Lower leg skin (tissue), 3 donors: ENCODE measurements around the gene SEMA3B.

ENCODE experiments used
- CTCF ChIP-seq, 3 donors: fragments of 450-650 bp; IDR thresholded peaks; one replicate each; pipeline ENCODE4 v1.5.1; 2016; ENCODE audit warnings: antibody characterized with exemption in 3 of 3, mild to moderate bottlenecking in 3 of 3, moderate library complexity in 2 of 3
- POLR2A ChIP-seq, 2 donors: fragments of 450-650 bp; IDR thresholded peaks; one replicate each; pipeline ENCODE4 v1.6.1; 2016 to 2017; ENCODE audit warnings: antibody characterized with exemption in 2 of 2, mild to moderate bottlenecking in 1 of 2, moderate library complexity in 1 of 2

DNA sequence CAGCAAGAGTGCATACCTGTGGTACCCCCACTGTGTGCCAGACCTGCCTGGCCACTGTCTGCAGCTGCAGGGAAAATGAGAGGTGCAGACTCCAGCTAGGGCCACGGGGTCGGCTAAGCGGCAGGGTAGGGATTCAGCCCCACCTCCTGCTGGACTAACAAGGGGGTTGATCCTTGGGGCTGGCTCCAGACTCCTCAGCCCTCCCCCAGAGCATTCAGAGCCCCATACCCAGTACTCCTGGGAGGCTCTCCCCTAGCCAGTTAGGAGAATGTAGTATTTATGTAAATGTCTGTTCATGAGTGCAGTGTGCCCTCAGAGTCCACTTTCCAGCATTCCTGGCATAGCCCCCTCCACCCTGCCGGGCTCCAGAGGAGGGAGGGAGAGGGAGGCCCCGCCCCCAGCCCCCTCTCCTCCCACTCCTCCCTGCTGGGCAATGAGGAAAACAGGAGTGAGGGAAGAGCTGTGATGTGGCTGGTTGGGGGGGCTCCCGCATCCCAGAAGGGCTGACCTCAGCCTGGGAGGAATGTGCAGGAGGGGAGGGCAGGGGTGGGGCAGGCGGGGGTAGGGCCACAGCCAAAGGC lies 4.5 kb upstream of the SEMA3B start:
- TF ChIP-seq CTCF (IDR thresholded peaks at IDR 0.05) (no peak), POLR2A (IDR thresholded peaks at IDR 0.05) (no peak)
